Keratinocyte (primary cell): Measurements from ENCODE around the gene SLC38A3.

Experiments used
- EZH2 ChIP-seq: IDR thresholded peaks from one replicate; pipeline ENCODE4 v1.6.1; 2012; ENCODE audit warnings: inconsistent platforms, mild to moderate bottlenecking, low read length, moderate library complexity
- TF ChIP-seq, protein P1 (sequence below), 3 experiments: IDR thresholded peaks in 1 of 3; conservative IDR thresholded peaks in 1 of 3; optimal IDR thresholded peaks in 1 of 3; 2 replicates in 2 of 3; 3 replicates in 1 of 3; pipeline versions ENCODE3 to v1.5.1; 2011; ENCODE audit warnings: low read length in 3 of 3, mild to moderate bottlenecking in 3 of 3, moderate library complexity in 2 of 3, control low read depth in 1 of 3, inconsistent platforms in 1 of 3; ENCODE audit not compliant: insufficient read depth in 2 of 3; ENCODE audit errors: extremely low read depth in 1 of 3

DNA sequence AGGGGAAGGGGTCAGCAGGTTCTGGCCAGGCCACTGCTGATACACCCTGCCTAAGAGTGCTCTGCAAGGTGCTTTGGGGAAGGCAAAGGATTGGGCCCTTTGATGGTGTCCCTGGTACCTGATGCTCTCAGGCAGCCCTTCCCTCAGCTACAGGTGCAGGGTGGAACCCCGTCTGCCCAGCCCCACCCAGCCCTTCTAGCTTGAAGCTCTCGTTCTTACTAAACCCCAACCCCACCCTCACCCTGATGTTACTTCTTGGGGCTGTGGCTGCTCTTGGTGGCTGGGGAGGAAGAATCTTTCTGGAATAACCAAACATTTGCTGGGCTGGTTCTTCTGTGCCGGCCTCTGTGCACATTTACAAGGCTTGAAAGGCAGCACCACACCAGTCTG lies 37.3 kb downstream of the SLC38A3 start:
- TF ChIP-seq, protein P1, sequence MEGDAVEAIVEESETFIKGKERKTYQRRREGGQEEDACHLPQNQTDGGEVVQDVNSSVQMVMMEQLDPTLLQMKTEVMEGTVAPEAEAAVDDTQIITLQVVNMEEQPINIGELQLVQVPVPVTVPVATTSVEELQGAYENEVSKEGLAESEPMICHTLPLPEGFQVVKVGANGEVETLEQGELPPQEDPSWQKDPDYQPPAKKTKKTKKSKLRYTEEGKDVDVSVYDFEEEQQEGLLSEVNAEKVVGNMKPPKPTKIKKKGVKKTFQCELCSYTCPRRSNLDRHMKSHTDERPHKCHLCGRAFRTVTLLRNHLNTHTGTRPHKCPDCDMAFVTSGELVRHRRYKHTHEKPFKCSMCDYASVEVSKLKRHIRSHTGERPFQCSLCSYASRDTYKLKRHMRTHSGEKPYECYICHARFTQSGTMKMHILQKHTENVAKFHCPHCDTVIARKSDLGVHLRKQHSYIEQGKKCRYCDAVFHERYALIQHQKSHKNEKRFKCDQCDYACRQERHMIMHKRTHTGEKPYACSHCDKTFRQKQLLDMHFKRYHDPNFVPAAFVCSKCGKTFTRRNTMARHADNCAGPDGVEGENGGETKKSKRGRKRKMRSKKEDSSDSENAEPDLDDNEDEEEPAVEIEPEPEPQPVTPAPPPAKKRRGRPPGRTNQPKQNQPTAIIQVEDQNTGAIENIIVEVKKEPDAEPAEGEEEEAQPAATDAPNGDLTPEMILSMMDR (optimal IDR thresholded peaks at IDR 0.05 in 1 of 3, IDR thresholded peaks at IDR 0.05 in 1 of 3, conservative IDR thresholded peaks at IDR 0.05 in 1 of 3; ENCODE audit: extremely low read depth in 1 of 3, insufficient read depth in 2 of 3, low read length in 3 of 3), result no peak
- no peak for TF ChIP-seq EZH2
